WTC11 (cell line): Measurements from ENCODE around the gene DNAH14.

Source experiments
- CTCF ChIP-seq: fragments of 200-600 bp; IDR thresholded peaks from 2 replicates; pipeline ENCODE4 v1.8.0; 2022; ENCODE audit warnings: antibody characterized with exemption
- E2F4 ChIP-seq: sonication (generic); formaldehyde crosslinking; IDR thresholded peaks from 2 replicates; pipeline ENCODE4 v1.8.1; 2022; ENCODE audit warnings: low read depth, mild to moderate bottlenecking, moderate library complexity, missing genetic modification reagents, borderline replicate concordance
- MYBL2 ChIP-seq: sonication (generic); formaldehyde crosslinking; IDR thresholded peaks from 2 replicates; pipeline ENCODE4 v1.8.1; 2023; ENCODE audit warnings: mild to moderate bottlenecking, moderate library complexity, missing genetic modification reagents
- TP53 ChIP-seq: sonication (generic); formaldehyde crosslinking; IDR thresholded peaks from 2 replicates; pipeline ENCODE4 v1.8.1; 2023; ENCODE audit warnings: mild to moderate bottlenecking, missing genetic modification reagents

GRCh38 chr1:225131869-225132268 lies 202.4 kb downstream of the DNAH14 start:
- TF ChIP-seq MYBL2 (CRISPR knock-in tag) (no peak), CTCF (no peak), TP53 (CRISPR knock-in tag) (no peak), E2F4 (CRISPR knock-in tag) (no peak)
